Gastroesophageal sphincter (tissue), 3 donors: Measurements from ENCODE around the gene RAB13.

Source experiments
- EP300 ChIP-seq: sonication (generic); formaldehyde crosslinking; IDR thresholded peaks from one replicate; pipeline ENCODE4 v1.6.1; 2017; ENCODE audit warnings: antibody characterized with exemption, mild to moderate bottlenecking
- POLR2A ChIP-seq, 2 donors: fragments of 450-650 bp; IDR thresholded peaks; one replicate each; pipeline ENCODE4 v1.6.1; 2017; ENCODE audit warnings: antibody characterized with exemption in 2 of 2, mild to moderate bottlenecking in 2 of 2, moderate library complexity in 1 of 2
- POLR2AphosphoS5 ChIP-seq: sonication (generic); formaldehyde crosslinking; IDR thresholded peaks from one replicate; pipeline ENCODE4 v1.6.1; 2017; ENCODE audit warnings: antibody characterized with exemption
- TF ChIP-seq, protein P1 (sequence below), 4 experiments: fragments of 200-600 bp in 2 of 4; fragments of 450-650 bp in 2 of 4; sonication (generic) in 1 of 4; IDR thresholded peaks; one replicate each; pipeline ENCODE4 v1.5.1; 2017 to 2019; ENCODE audit warnings: antibody characterized with exemption in 4 of 4, mild to moderate bottlenecking in 2 of 4, moderate library complexity in 2 of 4

DNA sequence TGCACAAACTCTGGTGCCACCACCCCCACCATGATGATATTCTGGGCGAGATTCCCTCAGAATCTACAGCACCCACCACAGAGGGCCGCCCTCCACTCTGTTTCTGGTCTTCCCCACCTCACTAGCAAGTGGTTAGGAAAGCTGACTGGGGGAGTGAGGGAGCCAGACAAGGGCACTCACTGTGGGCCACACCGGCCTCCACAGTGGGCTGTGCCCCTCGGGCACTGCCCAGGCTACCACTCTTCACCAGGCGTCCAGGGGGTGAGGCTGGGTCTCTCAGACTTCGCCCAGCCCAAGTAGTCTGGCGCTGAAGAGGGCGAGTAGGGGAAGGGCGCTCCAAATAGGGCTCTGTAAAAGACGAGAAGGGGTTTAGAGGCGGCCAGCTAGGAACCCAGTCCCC is 52.2 kb downstream of the RAB13 start:
- TF ChIP-seq, protein P1, sequence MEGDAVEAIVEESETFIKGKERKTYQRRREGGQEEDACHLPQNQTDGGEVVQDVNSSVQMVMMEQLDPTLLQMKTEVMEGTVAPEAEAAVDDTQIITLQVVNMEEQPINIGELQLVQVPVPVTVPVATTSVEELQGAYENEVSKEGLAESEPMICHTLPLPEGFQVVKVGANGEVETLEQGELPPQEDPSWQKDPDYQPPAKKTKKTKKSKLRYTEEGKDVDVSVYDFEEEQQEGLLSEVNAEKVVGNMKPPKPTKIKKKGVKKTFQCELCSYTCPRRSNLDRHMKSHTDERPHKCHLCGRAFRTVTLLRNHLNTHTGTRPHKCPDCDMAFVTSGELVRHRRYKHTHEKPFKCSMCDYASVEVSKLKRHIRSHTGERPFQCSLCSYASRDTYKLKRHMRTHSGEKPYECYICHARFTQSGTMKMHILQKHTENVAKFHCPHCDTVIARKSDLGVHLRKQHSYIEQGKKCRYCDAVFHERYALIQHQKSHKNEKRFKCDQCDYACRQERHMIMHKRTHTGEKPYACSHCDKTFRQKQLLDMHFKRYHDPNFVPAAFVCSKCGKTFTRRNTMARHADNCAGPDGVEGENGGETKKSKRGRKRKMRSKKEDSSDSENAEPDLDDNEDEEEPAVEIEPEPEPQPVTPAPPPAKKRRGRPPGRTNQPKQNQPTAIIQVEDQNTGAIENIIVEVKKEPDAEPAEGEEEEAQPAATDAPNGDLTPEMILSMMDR (IDR thresholded peaks at IDR 0.05) = no peak
- TF ChIP-seq POLR2A (IDR thresholded peaks at IDR 0.05) (no peak), POLR2AphosphoS5 (no peak), EP300 (no peak)
